Panc1 (cell line): ENCODE results near the gene STK26.

Source experiments
- CTCF ChIP-seq: fragments of 450-650 bp; IDR thresholded peaks from 2 replicates; pipeline ENCODE4 v1.5.1; 2017; ENCODE audit warnings: mild to moderate bottlenecking
- POLR2AphosphoS5 ChIP-seq: IDR thresholded peaks from 2 replicates; pipeline ENCODE4 v1.6.1; 2012; ENCODE audit warnings: mild to moderate bottlenecking, low read depth, low read length, moderate library complexity
- REST ChIP-seq, 2 experiments: IDR thresholded peaks; 2 replicates each; pipeline ENCODE4 v1.6.1; 2011 to 2012; ENCODE audit warnings: low read depth in 2 of 2, control low read depth in 1 of 2, low read length in 1 of 2, mild to moderate bottlenecking in 1 of 2, moderate library complexity in 1 of 2; ENCODE audit not compliant: insufficient read depth in 1 of 2
- SIN3A ChIP-seq: IDR thresholded peaks from 2 replicates; pipeline ENCODE4 v1.6.1; 2012; ENCODE audit warnings: low read depth, mild to moderate bottlenecking, low read length, moderate library complexity, borderline replicate concordance; ENCODE audit not compliant: insufficient read depth
- TCF7L2 ChIP-seq: IDR thresholded peaks from 2 replicates; pipeline ENCODE4 v1.6.1; 2011; ENCODE audit warnings: mild to moderate bottlenecking, low read depth, low read length, inconsistent platforms

- TF ChIP-seq REST (IDR thresholded peaks at IDR 0.05; ENCODE audit: insufficient read depth in 1 of 2, low read depth in 2 of 2, low read length in 1 of 2) (no peak), CTCF (no peak), POLR2AphosphoS5 (no peak), TCF7L2 (no peak), SIN3A (no peak)
These were observed 34.9 kb upstream of the STK26 start for GRCh38 chrX:131988236-131988635.
